Fibroblast of mammary gland (primary cell): ENCODE results near the gene MIS18A.
"Not testable (repeated sequence)": the region's sequence is repeated elsewhere in the genome, so short reads cannot be mapped to it uniquely, and the experiment has no call there.

Source experiments
- DNase-seq: peaks from one replicate; pipeline ENCODE4 v3.0.0-alpha.2; 2010; ENCODE audit warnings: low read depth
- H3K4me3 ChIP-seq: 2 replicates; pipeline ENCODE4 v1.5.1; 2011; ENCODE audit warnings: low read depth, mild to moderate bottlenecking, low read length, moderate library complexity; ENCODE audit not compliant: control insufficient read depth
- CTCF ChIP-seq: conservative IDR thresholded peaks from 2 replicates; pipeline ENCODE4 v1.5.1; 2011; ENCODE audit warnings: low read depth, low read length, inconsistent platforms; ENCODE audit not compliant: control insufficient read depth, insufficient read depth

The MIS18A gene

GRCh38 chr21:32281531-32281930, 2.7 kb upstream of the MIS18A start:
- DNase-seq = peak; percentile 24
- H3K4me3 ChIP-seq = no peak overlapping the region
- no peak for TF ChIP-seq CTCF

- no peak for DNase-seq
- peak overlapping the region; percentile 88 for H3K4me3 ChIP-seq
- no peak for TF ChIP-seq CTCF
Observed at GRCh38 chr21:32279377-32279680, 480 bp upstream of the MIS18A start.

GRCh38 chr21:32278103-32278502, 746 bp downstream of the MIS18A start:
- H3K4me3 ChIP-seq = peak overlapping the region; percentile 88
- TF ChIP-seq CTCF = no peak
- peak; percentile 21 for DNase-seq

- DNase-seq = no peak
- TF ChIP-seq CTCF = no peak
- H3K4me3 ChIP-seq = no peak overlapping the region
Observed at GRCh38 chr21:32276671-32277070, 2.2 kb downstream of the MIS18A start.

GRCh38 chr21:32270748-32271147, 8.1 kb downstream of the MIS18A start:
- no peak overlapping the region for H3K4me3 ChIP-seq
- TF ChIP-seq CTCF = no peak
- DNase-seq = no peak

GRCh38 chr21:32265321-32265720, 13.5 kb downstream of the MIS18A start:
- not testable (repeated sequence) for DNase-seq

GRCh38 chr21:32261929-32262328, 16.9 kb downstream of the MIS18A start:
- no peak for TF ChIP-seq CTCF
- no peak for DNase-seq
- no peak overlapping the region for H3K4me3 ChIP-seq

More at GRCh38 chr21:32265321-32265720, 13.5 kb downstream of the MIS18A start:
- H3K4me3 ChIP-seq = not testable (repeated sequence)
